HCT116 (cell line): Measurements from ENCODE around the gene GPM6B.

Source experiments
- SIN3A ChIP-seq: IDR thresholded peaks from 2 replicates; pipeline ENCODE4 v1.6.1; 2012; ENCODE audit warnings: low read depth
- TF ChIP-seq, protein P1 (sequence below): IDR thresholded peaks from 2 replicates; pipeline ENCODE4 v1.6.1; 2011; ENCODE audit warnings: mild to moderate bottlenecking, low read length, moderate library complexity; ENCODE audit not compliant: insufficient replicate concordance; ENCODE audit errors: extremely low read depth
- TF ChIP-seq, protein P2 (sequence below), 3 experiments: fragments of 200-600 bp in 1 of 3; sonication (generic) in 1 of 3; IDR thresholded peaks in 2 of 3; conservative IDR thresholded peaks in 1 of 3; 2 replicates each; pipeline ENCODE4 v1.5.1; 2012 to 2017; ENCODE audit warnings: low read depth in 2 of 3, low read length in 2 of 3, antibody characterized with exemption in 1 of 3, borderline replicate concordance in 1 of 3, control low read depth in 1 of 3, mild to moderate bottlenecking in 1 of 3, mixed read lengths in 1 of 3, mixed run types in 1 of 3, moderate library complexity in 1 of 3; ENCODE audit not compliant: insufficient read depth in 1 of 3

- TF ChIP-seq, protein P1, sequence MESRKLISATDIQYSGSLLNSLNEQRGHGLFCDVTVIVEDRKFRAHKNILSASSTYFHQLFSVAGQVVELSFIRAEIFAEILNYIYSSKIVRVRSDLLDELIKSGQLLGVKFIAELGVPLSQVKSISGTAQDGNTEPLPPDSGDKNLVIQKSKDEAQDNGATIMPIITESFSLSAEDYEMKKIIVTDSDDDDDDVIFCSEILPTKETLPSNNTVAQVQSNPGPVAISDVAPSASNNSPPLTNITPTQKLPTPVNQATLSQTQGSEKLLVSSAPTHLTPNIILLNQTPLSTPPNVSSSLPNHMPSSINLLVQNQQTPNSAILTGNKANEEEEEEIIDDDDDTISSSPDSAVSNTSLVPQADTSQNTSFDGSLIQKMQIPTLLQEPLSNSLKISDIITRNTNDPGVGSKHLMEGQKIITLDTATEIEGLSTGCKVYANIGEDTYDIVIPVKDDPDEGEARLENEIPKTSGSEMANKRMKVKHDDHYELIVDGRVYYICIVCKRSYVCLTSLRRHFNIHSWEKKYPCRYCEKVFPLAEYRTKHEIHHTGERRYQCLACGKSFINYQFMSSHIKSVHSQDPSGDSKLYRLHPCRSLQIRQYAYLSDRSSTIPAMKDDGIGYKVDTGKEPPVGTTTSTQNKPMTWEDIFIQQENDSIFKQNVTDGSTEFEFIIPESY = no peak
- TF ChIP-seq, protein P2, sequence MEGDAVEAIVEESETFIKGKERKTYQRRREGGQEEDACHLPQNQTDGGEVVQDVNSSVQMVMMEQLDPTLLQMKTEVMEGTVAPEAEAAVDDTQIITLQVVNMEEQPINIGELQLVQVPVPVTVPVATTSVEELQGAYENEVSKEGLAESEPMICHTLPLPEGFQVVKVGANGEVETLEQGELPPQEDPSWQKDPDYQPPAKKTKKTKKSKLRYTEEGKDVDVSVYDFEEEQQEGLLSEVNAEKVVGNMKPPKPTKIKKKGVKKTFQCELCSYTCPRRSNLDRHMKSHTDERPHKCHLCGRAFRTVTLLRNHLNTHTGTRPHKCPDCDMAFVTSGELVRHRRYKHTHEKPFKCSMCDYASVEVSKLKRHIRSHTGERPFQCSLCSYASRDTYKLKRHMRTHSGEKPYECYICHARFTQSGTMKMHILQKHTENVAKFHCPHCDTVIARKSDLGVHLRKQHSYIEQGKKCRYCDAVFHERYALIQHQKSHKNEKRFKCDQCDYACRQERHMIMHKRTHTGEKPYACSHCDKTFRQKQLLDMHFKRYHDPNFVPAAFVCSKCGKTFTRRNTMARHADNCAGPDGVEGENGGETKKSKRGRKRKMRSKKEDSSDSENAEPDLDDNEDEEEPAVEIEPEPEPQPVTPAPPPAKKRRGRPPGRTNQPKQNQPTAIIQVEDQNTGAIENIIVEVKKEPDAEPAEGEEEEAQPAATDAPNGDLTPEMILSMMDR (IDR thresholded peaks at IDR 0.05 in 2 of 3, conservative IDR thresholded peaks at IDR 0.05 in 1 of 3; ENCODE audit: borderline replicate concordance in 1 of 3, insufficient read depth in 1 of 3, low read depth in 2 of 3, low read length in 2 of 3) = no peak
- TF ChIP-seq SIN3A = no peak
Measured at GRCh38 chrX:13786048-13786447, 30.8 kb downstream of the GPM6B start.
